B cell (primary cell): ENCODE data around the gene USP53. TPM values are rescaled to one million over a fixed set of nuclear protein-coding genes. Genes with fewer than 3 reads are reported as not detected.

ENCODE experiments used
- ATAC-seq: fragments of 200-7000 bp; cut with Tn5 transposase; one replicate; pipeline ENCODE4 v1.10.0; 2021; ENCODE audit warnings: low read depth, mild to moderate bottlenecking, moderate number of reproducible peaks, moderate library complexity
- CTCF ChIA-PET: fragments of 350-600 bp; sonication (Branson Sonifier 250); formaldehyde crosslinking; loops from one replicate; lab custom pipeline; 2021; ENCODE audit warnings: antibody characterized with exemption, inconsistent platforms; lab: Charles Lee
- POLR2A ChIA-PET: fragments of 350-600 bp; sonication (Branson Sonifier 250); formaldehyde crosslinking; loops from one replicate; lab custom pipeline; 2021; ENCODE audit warnings: antibody characterized with exemption; lab: Charles Lee
- DNase-seq: peaks from one replicate; pipeline ENCODE4 v3.0.0; 2013
- H2AFZ ChIP-seq: 2 replicates; pipeline ENCODE4 v1.6.1; 2012; ENCODE audit warnings: mild to moderate bottlenecking, low read depth, low read length; ENCODE audit not compliant: insufficient read depth, poor library complexity, severe bottlenecking
- H3K27ac ChIP-seq, 2 donors: 1 replicate in 1 of 2; 2 replicates in 1 of 2; pipeline ENCODE4 v1.5.1; 2012 to 2013; ENCODE audit warnings: low read length in 2 of 2, mild to moderate bottlenecking in 2 of 2, moderate library complexity in 1 of 2
- H3K27me3 ChIP-seq, 4 experiments: fragments of 200-600 bp in 1 of 4; sonication (generic) in 1 of 4; replicated peaks in 1 of 4; 1 replicate in 2 of 4; 2 replicates in 2 of 4; pipeline versions ENCODE4 v1.6.1 to v1.7.0; 2013 to 2016; ENCODE audit warnings: low read length in 3 of 4, mild to moderate bottlenecking in 2 of 4, mixed read lengths in 1 of 4, moderate library complexity in 1 of 4; ENCODE audit not compliant: insufficient read depth in 4 of 4, control insufficient read depth in 3 of 4; ENCODE audit errors: control extremely low read depth in 1 of 4
- H3K36me3 ChIP-seq, 2 experiments: replicated peaks in 1 of 2; 1 replicate in 1 of 2; 2 replicates in 1 of 2; pipeline versions ENCODE4 v1.6.1 to v1.7.1; 2013; ENCODE audit warnings: low read length in 1 of 2; ENCODE audit not compliant: insufficient read depth in 2 of 2, control insufficient read depth in 1 of 2; ENCODE audit errors: control extremely low read depth in 1 of 2, extremely low read depth in 1 of 2
- H3K4me1 ChIP-seq, 2 donors: fragments of 200-600 bp in 1 of 2; sonication (generic) in 1 of 2; 1 replicate in 1 of 2; 2 replicates in 1 of 2; pipeline versions ENCODE4 v1.5.1 to v1.6.1; 2013 to 2017; ENCODE audit warnings: low read length in 2 of 2; ENCODE audit not compliant: control insufficient read depth in 2 of 2, insufficient read depth in 2 of 2
- H3K4me2 ChIP-seq: replicated peaks from 2 replicates; pipeline ENCODE3; 2012; ENCODE audit warnings: mild to moderate bottlenecking, low read depth, low read length; ENCODE audit not compliant: poor library complexity, severe bottlenecking
- H3K4me3 ChIP-seq, 5 experiments: fragments of 200-600 bp in 1 of 5; sonication (generic) in 1 of 5; 1 replicate in 3 of 5; 2 replicates in 2 of 5; pipeline versions ENCODE4 v1.5.1 to v1.7.0; 2011 to 2016; ENCODE audit warnings: low read length in 4 of 5, mild to moderate bottlenecking in 4 of 5, low read depth in 2 of 5, control low read depth in 1 of 5, moderate library complexity in 1 of 5; ENCODE audit not compliant: insufficient read depth in 1 of 5; ENCODE audit errors: control extremely low read depth in 1 of 5, extremely low read depth in 1 of 5
- H3K79me2 ChIP-seq: fragments of 200-600 bp; sonication (generic); one replicate; pipeline ENCODE4 v1.6.0; 2016; ENCODE audit warnings: low read length; ENCODE audit not compliant: control insufficient read depth, insufficient read depth
- H3K9ac ChIP-seq: fragments of 200-600 bp; sonication (generic); 2 replicates; pipeline ENCODE4 v1.6.1; 2017; ENCODE audit warnings: mild to moderate bottlenecking, low read length, moderate library complexity
- H3K9me3 ChIP-seq, 3 donors: one replicate each; pipeline versions ENCODE4 v1.6.1 to v1.7.1; 2013; ENCODE audit warnings: low read length in 2 of 3; ENCODE audit not compliant: control insufficient read depth in 2 of 3, insufficient read depth in 1 of 3; ENCODE audit errors: control extremely low read depth in 1 of 3
- H4K20me1 ChIP-seq: 2 replicates; pipeline ENCODE4 v1.6.0; 2012; ENCODE audit warnings: mild to moderate bottlenecking, low read length; ENCODE audit not compliant: insufficient read depth, control insufficient read depth, poor library complexity, severe bottlenecking
- H3K27ac Mint-ChIP-seq: one replicate; pipeline ENCODE4 v1.8.0; 2021; ENCODE audit warnings: mixed read lengths
- H3K27me3 Mint-ChIP-seq: one replicate; pipeline ENCODE4 v1.8.0; 2021; ENCODE audit warnings: mixed read lengths
- H3K4me1 Mint-ChIP-seq: one replicate; pipeline ENCODE4 v1.8.0; 2021; ENCODE audit warnings: mixed read lengths
- H3K4me3 Mint-ChIP-seq: one replicate; pipeline ENCODE4 v1.8.0; 2021; ENCODE audit warnings: mixed read lengths
- H3K9me3 Mint-ChIP-seq: one replicate; pipeline ENCODE4 v1.8.0; 2022; ENCODE audit warnings: mixed read lengths; ENCODE audit not compliant: insufficient read depth
- CTCF ChIP-seq: fragments of 200-600 bp; IDR thresholded peaks from one replicate; pipeline ENCODE4 v1.8.0; 2022; ENCODE audit warnings: antibody characterized with exemption, mild to moderate bottlenecking
- EZH2 ChIP-seq: IDR thresholded peaks from 2 replicates; pipeline ENCODE4 v1.6.1; 2012; ENCODE audit warnings: borderline replicate concordance, low read depth, mild to moderate bottlenecking, moderate library complexity, low read length; ENCODE audit not compliant: insufficient read depth, poor library complexity, severe bottlenecking
- WGBS: methylation state at CpG from one replicate; pipeline ENCODE4 v1.1.5; 2013; ENCODE audit warnings: missing lambda C conversion rate; ENCODE audit not compliant: insufficient coverage; 5-methylcytosine and 5-hydroxymethylcytosine counted together
- intact Hi-C: fragments of 100-400 bp; cut with micrococcal nuclease; formaldehyde crosslinking; loops from one replicate; pipeline ENCODE4 v1.10.0; 2022
- polyA plus RNA-seq: library from polyadenylated mRNA; depleted of rRNA; stranded (reverse); fragments of >200 nt; gene quantifications from 2 replicates; pipeline ENCODE4 v1.2.3, GENCODE V29; 2012
- total RNA-seq, 2 donors: library from RNA; stranded (reverse); fragments of 120-200 nt in 1 of 2; gene quantifications; 1 replicate in 1 of 2; 2 replicates in 1 of 2; pipeline versions ENCODE4 v1.2.3 to v1.2.4, GENCODE V29; 2013 to 2022

Gene USP53
- total and polyA plus RNA-seq, 2 donors (not counting 1 experiment from before 2014, with no cell fraction given) = 12.9 to 45.0 TPM

- ChIA-PET CTCF (no interaction called here), POLR2A (no interaction called here)
- Mint-ChIP-seq H3K4me1 (peaks cover 22% of the 10 kb centered on the region), H3K9me3 (no peaks in the 10 kb centered on the region), H3K27me3 (no peaks in the 10 kb centered on the region), H3K4me3 (no peak overlapping the region), H3K27ac (no peak overlapping the region)
- 67% methylated on average over 1 of the region's 2 CpGs for WGBS
- Histone ChIP-seq H3K9ac (no peak overlapping the region), H4K20me1 (no peaks in the 10 kb centered on the region), H3K4me2 (no peak overlapping the region), H3K27me3 (no peaks in the 10 kb centered on the region), H3K4me3 (no peak overlapping the region), H3K36me3 (peaks cover 0 to 6% of the 10 kb centered on the region in 2 experiments), H2AFZ (no peak overlapping the region), H3K9me3 (no peaks in the 10 kb centered on the region), H3K79me2 (no peaks in the 10 kb centered on the region), H3K4me1 (peaks cover 0 to 5% of the 10 kb centered on the region in 2 donors), H3K27ac (no peak overlapping the region)
- no peak for ATAC-seq
- intact Hi-C loops = no loop called here
- no peak for TF ChIP-seq CTCF
- no peak for TF ChIP-seq EZH2
- no peak for DNase-seq
Observed at GRCh38 chr4:119281393-119281792, 68.9 kb downstream of the USP53 start.

- peak overlapping the region; percentile 35 for H3K27ac Mint-ChIP-seq
- peak overlapping the region; percentile 9 for H3K4me2 ChIP-seq
- H4K20me1 ChIP-seq = no peaks in the 10 kb centered on the region
- H3K9me3 ChIP-seq = no peaks in the 10 kb centered on the region
- TF ChIP-seq EZH2 (no peak), CTCF (no peak)
- CTCF ChIA-PET = interaction anchor here (1.1 to 1.8 kb wide), 2 partner anchors 244 to 305 kb away, joined by 3 to 6 read pairs; no protein-coding TSS in a partner anchor
- H3K4me3 ChIP-seq = no peak overlapping the region
- no peak for DNase-seq
- peak overlapping the region; percentile 39 for H3K4me3 Mint-ChIP-seq
- H2AFZ ChIP-seq = no peak overlapping the region
- H3K36me3 ChIP-seq = peaks cover 0 to 6% of the 10 kb centered on the region in 2 experiments
- no peaks in the 10 kb centered on the region for H3K79me2 ChIP-seq
- no peaks in the 10 kb centered on the region for H3K27me3 ChIP-seq
- 25% methylated on average over 2 of the region's 4 CpGs for WGBS
- H3K27me3 Mint-ChIP-seq = no peaks in the 10 kb centered on the region
- intact Hi-C loops = no loop called here
- peak overlapping the region in 1 of 2 donors; percentile 17 for H3K27ac ChIP-seq
- POLR2A ChIA-PET = no interaction called here
- H3K4me1 ChIP-seq = peaks cover 0 to 5% of the 10 kb centered on the region in 2 donors
- no peaks in the 10 kb centered on the region for H3K9me3 Mint-ChIP-seq
- peaks cover 22% of the 10 kb centered on the region for H3K4me1 Mint-ChIP-seq
- no peak overlapping the region for H3K9ac ChIP-seq
- ATAC-seq = no peak
Observed at GRCh38 chr4:119284876-119285780, 72.6 kb downstream of the USP53 start.
